Breast epithelium (tissue), 4 donors: ENCODE measurements around the gene CPNE5. TPM values are rescaled to one million over a fixed set of nuclear protein-coding genes. Genes with fewer than 3 reads are reported as not detected.

ENCODE experiments used
- DNase-seq, 2 donors: peaks; one replicate each; pipeline ENCODE4 v3.0.0-alpha.2; 2019; ENCODE audit warnings: low spot score in 2 of 2
- H3K27ac ChIP-seq, 2 donors: fragments of 200-600 bp; sonication (generic) in 1 of 2; one replicate each; pipeline ENCODE4 v1.5.1; 2016 to 2019; ENCODE audit warnings: mild to moderate bottlenecking in 1 of 2
- H3K27me3 ChIP-seq, 2 donors: fragments of 200-600 bp; sonication (generic) in 1 of 2; one replicate each; pipeline versions ENCODE4 v1.5.1 to v1.6.0; 2017 to 2019; ENCODE audit warnings: control low read depth in 1 of 2, mild to moderate bottlenecking in 1 of 2
- H3K36me3 ChIP-seq: fragments of 200-600 bp; one replicate; pipeline ENCODE4 v1.5.1; 2019
- H3K4me1 ChIP-seq, 2 donors: fragments of 200-600 bp; sonication (generic); one replicate each; pipeline ENCODE4 v1.5.1; 2016 to 2019; ENCODE audit warnings: control low read depth in 1 of 2
- H3K4me3 ChIP-seq, 3 donors: fragments of 200-600 bp; sonication (generic); 1 replicate in 2 of 3; 2 replicates in 1 of 3; pipeline ENCODE4 v1.5.1; 2016 to 2019; ENCODE audit warnings: mild to moderate bottlenecking in 3 of 3, moderate library complexity in 2 of 3
- H3K9me3 ChIP-seq, 2 donors: fragments of 200-600 bp; sonication (generic) in 1 of 2; one replicate each; pipeline ENCODE4 v1.5.1; 2016 to 2019; ENCODE audit warnings: control low read depth in 1 of 2
- POLR2A ChIP-seq: fragments of 450-650 bp; IDR thresholded peaks from one replicate; pipeline ENCODE4 v1.6.1; 2016; ENCODE audit warnings: antibody characterized with exemption, mild to moderate bottlenecking, moderate library complexity
- POLR2AphosphoS5 ChIP-seq, 3 donors: sonication (generic); formaldehyde crosslinking; IDR thresholded peaks; one replicate each; pipeline ENCODE4 v1.6.1; 2017; ENCODE audit warnings: antibody characterized with exemption in 3 of 3
- intact Hi-C: fragments of 100-400 bp; cut with DNase I; formaldehyde crosslinking; loops from one replicate; pipeline ENCODE4 v1.15.1; 2023; ENCODE audit warnings: low total_unique reads
- total RNA-seq, 3 donors: library from RNA; depleted of rRNA; stranded (reverse); fragments of >200 nt; gene quantifications; one replicate each; pipeline ENCODE4 v1.1.0, GENCODE V29; 2016
- TF ChIP-seq, protein P1 (sequence below), 3 donors: fragments of 450-650 bp; IDR thresholded peaks; one replicate each; pipeline ENCODE4 v1.5.1; 2016 to 2017; ENCODE audit warnings: antibody characterized with exemption in 3 of 3, mild to moderate bottlenecking in 3 of 3, moderate library complexity in 3 of 3

Gene CPNE5
- total RNA-seq, 3 donors from 2014 or later = 0.96 to 5.2 (median 3.7) TPM

DNA sequence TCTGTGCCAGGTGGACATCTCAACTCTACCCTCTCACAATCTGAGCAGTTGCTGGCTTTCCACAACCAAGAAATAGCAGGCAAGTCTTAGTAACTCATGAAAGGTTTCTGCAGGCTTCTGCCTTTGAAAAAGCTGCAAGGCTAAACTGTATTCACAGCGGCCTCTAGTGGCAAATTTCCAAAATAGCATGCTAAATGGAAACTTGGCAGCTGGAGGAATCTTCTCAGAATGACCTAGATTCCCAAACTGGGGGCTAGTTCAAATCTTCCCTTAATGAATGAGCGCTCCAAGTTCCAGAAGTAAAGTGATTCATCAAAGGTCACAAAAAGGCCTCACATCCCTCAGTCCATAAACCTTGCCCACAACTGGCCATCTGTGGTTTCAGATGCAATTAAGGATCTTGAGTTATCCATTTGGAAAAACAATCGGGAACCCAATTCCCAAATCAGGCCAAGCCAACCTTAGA lies 11.9 kb upstream of the CPNE5 start:
- peak in 1 of 2 donors; percentile 50 for DNase-seq
- H3K27me3 ChIP-seq = no peaks in the 10 kb centered on the region
- no peak overlapping the region for H3K4me3 ChIP-seq
- intact Hi-C loops = no loop called here
- peaks cover 0 to 6% of the 10 kb centered on the region in 2 donors for H3K4me1 ChIP-seq
- no peaks in the 10 kb centered on the region for H3K36me3 ChIP-seq
- no peaks in the 10 kb centered on the region for H3K9me3 ChIP-seq
- TF ChIP-seq POLR2A (no peak), POLR2AphosphoS5 (IDR thresholded peaks at IDR 0.05) (no peak)
- TF ChIP-seq, protein P1, sequence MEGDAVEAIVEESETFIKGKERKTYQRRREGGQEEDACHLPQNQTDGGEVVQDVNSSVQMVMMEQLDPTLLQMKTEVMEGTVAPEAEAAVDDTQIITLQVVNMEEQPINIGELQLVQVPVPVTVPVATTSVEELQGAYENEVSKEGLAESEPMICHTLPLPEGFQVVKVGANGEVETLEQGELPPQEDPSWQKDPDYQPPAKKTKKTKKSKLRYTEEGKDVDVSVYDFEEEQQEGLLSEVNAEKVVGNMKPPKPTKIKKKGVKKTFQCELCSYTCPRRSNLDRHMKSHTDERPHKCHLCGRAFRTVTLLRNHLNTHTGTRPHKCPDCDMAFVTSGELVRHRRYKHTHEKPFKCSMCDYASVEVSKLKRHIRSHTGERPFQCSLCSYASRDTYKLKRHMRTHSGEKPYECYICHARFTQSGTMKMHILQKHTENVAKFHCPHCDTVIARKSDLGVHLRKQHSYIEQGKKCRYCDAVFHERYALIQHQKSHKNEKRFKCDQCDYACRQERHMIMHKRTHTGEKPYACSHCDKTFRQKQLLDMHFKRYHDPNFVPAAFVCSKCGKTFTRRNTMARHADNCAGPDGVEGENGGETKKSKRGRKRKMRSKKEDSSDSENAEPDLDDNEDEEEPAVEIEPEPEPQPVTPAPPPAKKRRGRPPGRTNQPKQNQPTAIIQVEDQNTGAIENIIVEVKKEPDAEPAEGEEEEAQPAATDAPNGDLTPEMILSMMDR (IDR thresholded peaks at IDR 0.05) = peak; percentile 53 to 71 (median 60)
- H3K27ac ChIP-seq = peak overlapping the region in 1 of 2 donors; percentile 38

- Histone ChIP-seq H3K36me3 (no peaks in the 10 kb centered on the region), H3K27ac (no peak overlapping the region), H3K27me3 (no peaks in the 10 kb centered on the region), H3K4me1 (peaks cover 0 to 6% of the 10 kb centered on the region in 2 donors), H3K9me3 (no peaks in the 10 kb centered on the region), H3K4me3 (no peak overlapping the region)
- no peak for TF ChIP-seq POLR2AphosphoS5 (IDR thresholded peaks at IDR 0.05)
- TF ChIP-seq, protein P1 (IDR thresholded peaks at IDR 0.05) = no peak
- no peak for TF ChIP-seq POLR2A
- DNase-seq = no peak
- intact Hi-C loops = no loop called here
These were observed 10.8 kb upstream of the CPNE5 start for GRCh38 chr6:36850021-36850420.

DNA sequence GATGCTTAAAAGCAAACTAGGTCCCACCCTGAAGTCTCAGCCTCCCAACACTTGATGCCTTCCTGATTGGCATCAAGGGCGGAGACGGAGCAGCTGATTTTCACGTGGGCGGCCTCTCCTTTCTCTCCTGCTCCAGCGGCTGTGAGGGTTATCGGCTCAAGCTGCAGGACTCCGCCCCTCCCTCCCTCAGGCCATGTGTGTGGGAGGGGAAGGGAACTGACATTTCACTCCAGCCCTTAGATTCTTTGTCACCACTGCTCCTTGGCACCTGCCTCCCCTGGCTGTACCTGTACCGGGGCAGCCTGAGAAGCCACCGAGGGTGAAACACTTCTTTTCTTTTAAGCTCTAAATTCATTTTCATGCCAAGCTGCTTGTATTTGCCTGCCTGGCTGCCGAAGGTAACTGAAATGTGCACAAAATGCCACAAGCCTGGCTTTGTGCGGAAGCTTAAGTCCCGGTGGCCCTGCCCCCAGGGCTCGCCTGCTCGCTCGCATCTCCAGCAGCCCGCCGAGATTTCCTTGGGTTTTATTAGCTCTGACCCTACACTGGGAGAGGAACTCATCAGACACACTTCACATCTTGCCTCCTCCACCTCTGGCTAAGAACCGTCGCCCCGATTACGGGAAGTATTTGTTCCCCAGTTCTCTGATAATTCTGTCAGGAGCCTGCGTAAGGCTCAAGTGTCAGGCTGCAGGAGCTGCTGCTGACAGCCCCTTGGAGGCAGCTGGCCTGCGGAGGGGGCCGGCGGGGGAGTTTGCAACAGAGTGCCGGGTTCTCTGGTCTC lies 9.6 kb upstream of the CPNE5 start:
- H3K4me3 ChIP-seq = peak overlapping the region in 2 of 3 donors; percentile 29 to 50
- TF ChIP-seq POLR2AphosphoS5 (IDR thresholded peaks at IDR 0.05) = peak in 1 of 3 donors; percentile 21
- TF ChIP-seq, protein P1 (IDR thresholded peaks at IDR 0.05) = no peak
- TF ChIP-seq POLR2A = no peak

DNA sequence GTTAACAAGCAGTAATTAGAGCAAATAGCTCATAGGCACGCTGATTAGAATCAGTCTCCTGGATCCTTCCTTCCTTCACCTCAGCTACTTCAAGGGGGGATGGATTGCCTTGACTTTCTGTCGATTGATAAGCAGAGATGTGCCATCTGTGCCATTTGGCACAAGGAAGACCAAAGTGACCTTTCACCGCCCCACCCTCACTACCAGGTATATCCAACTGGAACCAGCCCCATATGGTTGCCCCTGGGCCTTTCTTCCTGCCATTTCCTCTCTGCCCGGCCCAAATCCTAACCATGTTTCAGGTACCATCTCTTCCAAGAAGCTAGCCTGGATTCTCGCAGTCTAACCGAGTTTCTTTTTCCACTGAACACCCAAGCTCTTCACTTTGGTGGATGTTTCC lies 8.7 kb upstream of the CPNE5 start:
- H3K27ac ChIP-seq = peak overlapping the region in 1 of 2 donors; percentile 68
- H3K9me3 ChIP-seq = no peaks in the 10 kb centered on the region
- no peak overlapping the region for H3K4me3 ChIP-seq
- no peak for DNase-seq
- intact Hi-C loops = no loop called here
- no peak for TF ChIP-seq POLR2A
- TF ChIP-seq, protein P1 (IDR thresholded peaks at IDR 0.05) = no peak
- TF ChIP-seq POLR2AphosphoS5 (IDR thresholded peaks at IDR 0.05) = no peak
- no peaks in the 10 kb centered on the region for H3K27me3 ChIP-seq
- peaks cover 0 to 2% of the 10 kb centered on the region in 2 donors for H3K4me1 ChIP-seq
- H3K36me3 ChIP-seq = no peaks in the 10 kb centered on the region

More for the DNA sequence above, 9.6 kb upstream of the CPNE5 start:
- Histone ChIP-seq H3K4me1 (peaks cover 0 to 6% of the 10 kb centered on the region in 2 donors), H3K27me3 (no peaks in the 10 kb centered on the region), H3K36me3 (no peaks in the 10 kb centered on the region), H3K27ac (peak overlapping the region; percentile 23 to 68), H3K9me3 (no peaks in the 10 kb centered on the region)
- peak in 1 of 2 donors; percentile 74 for DNase-seq
- intact Hi-C loops = no loop called here

GRCh38 chr6:36847152-36847551 lies 7.9 kb upstream of the CPNE5 start:
- Histone ChIP-seq H3K4me1 (no peaks in the 10 kb centered on the region), H3K36me3 (no peaks in the 10 kb centered on the region), H3K9me3 (no peaks in the 10 kb centered on the region), H3K27ac (no peak overlapping the region), H3K27me3 (no peaks in the 10 kb centered on the region), H3K4me3 (no peak overlapping the region)
- DNase-seq = no peak
- TF ChIP-seq, protein P1 (IDR thresholded peaks at IDR 0.05) = no peak
- TF ChIP-seq POLR2AphosphoS5 (IDR thresholded peaks at IDR 0.05) (no peak), POLR2A (no peak)
- intact Hi-C loops = no loop called here
